Mononuclear cell (primary cell): ENCODE results near the gene NOLC1. TPM values are rescaled to one million over a fixed set of nuclear protein-coding genes. Genes with fewer than 3 reads are reported as not detected.
A peak's percentile ranks its signal among the peaks of the same experiment; 100 is the strongest.

Experiments
- H3K27me3 ChIP-seq: 2 replicates; pipeline ENCODE4 v1.6.0; 2011; ENCODE audit warnings: low read length, control low read depth; ENCODE audit not compliant: insufficient read depth
- H3K4me1 ChIP-seq: 2 replicates; pipeline ENCODE4 v1.5.1; 2011; ENCODE audit warnings: mild to moderate bottlenecking, low read length, control low read depth; ENCODE audit not compliant: insufficient read depth
- H3K4me3 ChIP-seq: 2 replicates; pipeline ENCODE4 v1.5.1; 2011; ENCODE audit warnings: mild to moderate bottlenecking, low read length, moderate library complexity
- H3K9me3 ChIP-seq: 2 replicates; pipeline ENCODE4 v1.5.1; 2011; ENCODE audit warnings: low read depth, mild to moderate bottlenecking, control low read depth, low read length
- total RNA-seq: library from RNA; depleted of rRNA; stranded (reverse); fragments of >200 nt; gene quantifications from one replicate; pipeline ENCODE4 v1.2.3, GENCODE V29; 2012

NOLC1 gene
- total RNA-seq, 1 donor = 19.8 TPM

GRCh38 chr10:102139281-102140110, 12.7 kb upstream of the NOLC1 start:
- peaks cover 17% of the 10 kb centered on the region for H3K4me1 ChIP-seq
- no peaks in the 10 kb centered on the region for H3K27me3 ChIP-seq
- no peaks in the 10 kb centered on the region for H3K9me3 ChIP-seq
- H3K4me3 ChIP-seq = no peak overlapping the region

GRCh38 chr10:102140218-102140617, 12.0 kb upstream of the NOLC1 start:
- H3K4me1 ChIP-seq = peaks cover 10% of the 10 kb centered on the region
- no peak overlapping the region for H3K4me3 ChIP-seq
- no peaks in the 10 kb centered on the region for H3K27me3 ChIP-seq
- no peaks in the 10 kb centered on the region for H3K9me3 ChIP-seq

GRCh38 chr10:102140913-102141540, 11.2 kb upstream of the NOLC1 start:
- no peaks in the 10 kb centered on the region for H3K27me3 ChIP-seq
- peaks cover 2% of the 10 kb centered on the region for H3K4me1 ChIP-seq
- H3K4me3 ChIP-seq = no peak overlapping the region
- H3K9me3 ChIP-seq = no peaks in the 10 kb centered on the region

- Histone ChIP-seq H3K4me1 (no peaks in the 10 kb centered on the region), H3K4me3 (no peak overlapping the region), H3K27me3 (no peaks in the 10 kb centered on the region), H3K9me3 (no peaks in the 10 kb centered on the region)
Observed at GRCh38 chr10:102141583-102142107, 10.5 kb upstream of the NOLC1 start.

- Histone ChIP-seq H3K9me3 (no peaks in the 10 kb centered on the region), H3K4me3 (no peak overlapping the region), H3K27me3 (no peaks in the 10 kb centered on the region)
Observed at GRCh38 chr10:102146971-102147428, 5.2 kb upstream of the NOLC1 start.

GRCh38 chr10:102147561-102147960, 4.6 kb upstream of the NOLC1 start:
- H3K27me3 ChIP-seq = no peaks in the 10 kb centered on the region
- H3K4me1 ChIP-seq = peaks cover 7% of the 10 kb centered on the region
- H3K4me3 ChIP-seq = no peak overlapping the region
- H3K9me3 ChIP-seq = no peaks in the 10 kb centered on the region

More at GRCh38 chr10:102146971-102147428, 5.2 kb upstream of the NOLC1 start:
- peaks cover 6% of the 10 kb centered on the region for H3K4me1 ChIP-seq

- no peaks in the 10 kb centered on the region for H3K9me3 ChIP-seq
- peaks cover 15% of the 10 kb centered on the region for H3K4me1 ChIP-seq
- no peak overlapping the region for H3K4me3 ChIP-seq
- H3K27me3 ChIP-seq = no peaks in the 10 kb centered on the region
Observed at GRCh38 chr10:102148275-102148674, 3.9 kb upstream of the NOLC1 start.

GRCh38 chr10:102150970-102151773, 1.0 kb upstream of the NOLC1 start:
- Histone ChIP-seq H3K4me3 (peak overlapping the region; percentile 81), H3K27me3 (no peaks in the 10 kb centered on the region), H3K4me1 (peaks cover 22% of the 10 kb centered on the region), H3K9me3 (no peaks in the 10 kb centered on the region)

- H3K4me3 ChIP-seq = peak overlapping the region; percentile 81
- H3K27me3 ChIP-seq = no peaks in the 10 kb centered on the region
- H3K9me3 ChIP-seq = no peaks in the 10 kb centered on the region
- peaks cover 22% of the 10 kb centered on the region for H3K4me1 ChIP-seq
Observed at GRCh38 chr10:102152545-102152890, 329 bp downstream of the NOLC1 start.

- H3K4me3 ChIP-seq = peak overlapping the region; percentile 81
- H3K27me3 ChIP-seq = no peaks in the 10 kb centered on the region
- H3K4me1 ChIP-seq = peaks cover 22% of the 10 kb centered on the region
- no peaks in the 10 kb centered on the region for H3K9me3 ChIP-seq
Observed at GRCh38 chr10:102153093-102153620, 968 bp downstream of the NOLC1 start.

GRCh38 chr10:102154466-102155116, 2.4 kb downstream of the NOLC1 start:
- Histone ChIP-seq H3K4me3 (no peak overlapping the region), H3K27me3 (no peaks in the 10 kb centered on the region), H3K9me3 (no peaks in the 10 kb centered on the region), H3K4me1 (peaks cover 22% of the 10 kb centered on the region)

GRCh38 chr10:102157224-102157623, 5.0 kb downstream of the NOLC1 start:
- Histone ChIP-seq H3K4me3 (no peak overlapping the region), H3K4me1 (peaks cover 16% of the 10 kb centered on the region), H3K9me3 (no peaks in the 10 kb centered on the region), H3K27me3 (no peaks in the 10 kb centered on the region)

GRCh38 chr10:102159051-102159597, 6.9 kb downstream of the NOLC1 start:
- Histone ChIP-seq H3K27me3 (no peaks in the 10 kb centered on the region), H3K4me3 (no peak overlapping the region), H3K4me1 (no peaks in the 10 kb centered on the region), H3K9me3 (no peaks in the 10 kb centered on the region)

GRCh38 chr10:102159831-102160230, 7.6 kb downstream of the NOLC1 start:
- H3K4me1 ChIP-seq = no peaks in the 10 kb centered on the region
- no peak overlapping the region for H3K4me3 ChIP-seq
- H3K9me3 ChIP-seq = no peaks in the 10 kb centered on the region
- no peaks in the 10 kb centered on the region for H3K27me3 ChIP-seq
